ENCODE data around the gene CAV2. TPM values are rescaled to one million over a fixed set of nuclear protein-coding genes. Genes with fewer than 3 reads are reported as not detected.

The CAV2 gene
- total and polyA plus RNA-seq, 2 of the 8 experiments (the other 6 are each of a cell fraction or from before 2014, with no cell fraction given), result 2.8 to 4.7 TPM

DNA sequence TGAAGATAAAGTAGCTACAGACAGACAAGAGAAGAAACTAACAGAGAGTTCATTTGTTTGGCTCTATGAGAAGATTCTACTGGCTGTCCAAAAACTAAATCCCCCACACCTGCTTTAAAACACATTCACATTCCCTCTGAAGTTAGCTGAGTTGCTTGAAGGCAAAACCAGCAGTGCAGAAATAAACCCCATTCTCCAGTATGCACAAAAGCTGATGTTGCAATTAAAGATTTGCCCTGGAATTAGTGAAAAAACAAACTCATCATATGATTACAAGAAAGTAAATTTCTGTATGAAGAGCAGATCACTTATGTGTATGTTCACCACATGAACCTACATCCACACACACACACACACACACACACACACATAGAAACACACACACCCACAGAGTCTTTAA is 16.0 kb downstream of the CAV2 start:
- Histone ChIP-seq H4K8ac (ENCODE audit: extremely low read depth, insufficient read depth, low read length) (no peak overlapping the region), H3K23ac (ENCODE audit: insufficient read length) (no peak overlapping the region), H2BK12ac (ENCODE audit: low read depth, low read length) (no peak overlapping the region), H3K27ac (ENCODE audit: low read depth, low read length) (no peak overlapping the region), H2AK5ac (ENCODE audit: low read depth, low read length) (no peak overlapping the region), H2BK5ac (ENCODE audit: low read depth, low read length) (no peak overlapping the region), H3K4me1 (replicated peaks in 1 of 4; ENCODE audit: control insufficient read depth in 3 of 4, insufficient read depth in 4 of 4, low read length in 3 of 4) (peaks cover 0 to 3% (median 0%) of the 10 kb centered on the region in 4 experiments; a peak in 2 of 7 replicates), H3K36me3 (ENCODE audit: control insufficient read depth in 2 of 4, insufficient read depth in 4 of 4, low read length in 3 of 4) (no peaks in the 10 kb centered on the region), H2BK20ac (ENCODE audit: low read length) (no peak overlapping the region), H3K4ac (replicated peaks; ENCODE audit: insufficient read length, low read depth, low read length) (no peak overlapping the region), H2BK15ac (ENCODE audit: low read length) (no peak overlapping the region), H4K20me1 (replicated peaks in 1 of 2; ENCODE audit: control insufficient read depth in 1 of 2, insufficient read depth in 2 of 2, low read length in 2 of 2) (no peaks in the 10 kb centered on the region), H3K4me3 (ENCODE audit: extremely low read depth in 1 of 4, insufficient read depth in 2 of 4, low read depth in 3 of 4, low read length in 4 of 4) (no peak overlapping the region), H3K9ac (replicated peaks in 1 of 4; ENCODE audit: extremely low read depth in 1 of 4, low read depth in 3 of 4, low read length in 3 of 4) (no peak overlapping the region), H4K91ac (replicated peaks; ENCODE audit: insufficient read length, low read length) (no peak overlapping the region), H3K27me3 (replicated peaks in 1 of 4; ENCODE audit: control insufficient read depth in 3 of 4, extremely low read depth in 1 of 4, insufficient read depth in 3 of 4, low read length in 3 of 4) (no peaks in the 10 kb centered on the region), H3K4me2 (ENCODE audit: insufficient read depth in 1 of 2, low read depth in 2 of 2, low read length in 2 of 2) (no peak overlapping the region), H3K18ac (ENCODE audit: extremely low read depth, low read length) (no peak overlapping the region), H3K23me2 (ENCODE audit: low read depth, low read length) (no peaks in the 10 kb centered on the region), H2BK120ac (replicated peaks; ENCODE audit: low read depth, low read length) (no peak overlapping the region), H3K9me3 (ENCODE audit: insufficient read depth in 2 of 2, low read depth in 1 of 2, low read length in 1 of 2) (no peaks in the 10 kb centered on the region), H3K79me1 (ENCODE audit: low read depth, low read length) (no peaks in the 10 kb centered on the region), H4K5ac (ENCODE audit: insufficient read length, low read depth, low read length) (no peak overlapping the region), H3K79me2 (ENCODE audit: control insufficient read depth in 1 of 2, insufficient read depth in 2 of 2, low read length in 2 of 2) (no peaks in the 10 kb centered on the region; a peak in 1 of 4 replicates), H2AFZ (ENCODE audit: low read length) (no peak overlapping the region), H3K14ac (ENCODE audit: insufficient read length) (no peak overlapping the region), H3K56ac (replicated peaks; ENCODE audit: insufficient read length, low read depth, low read length) (no peak overlapping the region)
- ChIA-PET CTCF (ENCODE audit: partially characterized antibody) (interaction anchor here (2.4 to 2.8 kb wide), 2 partner anchors 11 to 76 kb away, joined by 6 to 14 read pairs; no protein-coding TSS in a partner anchor), POLR2A (ENCODE audit: partially characterized antibody) (interaction anchor here (1.3 kb wide), 1 partner anchor 11 kb away, joined by 5 read pairs; no protein-coding TSS in a partner anchor)
- no peak for DNase-seq (ENCODE audit: low read depth in 1 of 2, low spot score in 2 of 2)
- no peak for FAIRE-seq
- TF ChIP-seq, protein P1, sequence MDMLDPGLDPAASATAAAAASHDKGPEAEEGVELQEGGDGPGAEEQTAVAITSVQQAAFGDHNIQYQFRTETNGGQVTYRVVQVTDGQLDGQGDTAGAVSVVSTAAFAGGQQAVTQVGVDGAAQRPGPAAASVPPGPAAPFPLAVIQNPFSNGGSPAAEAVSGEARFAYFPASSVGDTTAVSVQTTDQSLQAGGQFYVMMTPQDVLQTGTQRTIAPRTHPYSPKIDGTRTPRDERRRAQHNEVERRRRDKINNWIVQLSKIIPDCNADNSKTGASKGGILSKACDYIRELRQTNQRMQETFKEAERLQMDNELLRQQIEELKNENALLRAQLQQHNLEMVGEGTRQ (IDR thresholded peaks at IDR 0.05; ENCODE audit: low read length), result no peak
- TF ChIP-seq HDAC6 (IDR thresholded peaks at IDR 0.05; ENCODE audit: low read depth, low read length), result no peak
